NCI-H2227 (cell line): ENCODE data around the gene EFHC1.

Experiments used
- DNase-seq: peaks from one replicate; lab custom pipeline; 2025; ENCODE audit not compliant: unreplicated experiment; lab: John Stamatoyannopoulos, UW

EFHC1 gene

DNA sequence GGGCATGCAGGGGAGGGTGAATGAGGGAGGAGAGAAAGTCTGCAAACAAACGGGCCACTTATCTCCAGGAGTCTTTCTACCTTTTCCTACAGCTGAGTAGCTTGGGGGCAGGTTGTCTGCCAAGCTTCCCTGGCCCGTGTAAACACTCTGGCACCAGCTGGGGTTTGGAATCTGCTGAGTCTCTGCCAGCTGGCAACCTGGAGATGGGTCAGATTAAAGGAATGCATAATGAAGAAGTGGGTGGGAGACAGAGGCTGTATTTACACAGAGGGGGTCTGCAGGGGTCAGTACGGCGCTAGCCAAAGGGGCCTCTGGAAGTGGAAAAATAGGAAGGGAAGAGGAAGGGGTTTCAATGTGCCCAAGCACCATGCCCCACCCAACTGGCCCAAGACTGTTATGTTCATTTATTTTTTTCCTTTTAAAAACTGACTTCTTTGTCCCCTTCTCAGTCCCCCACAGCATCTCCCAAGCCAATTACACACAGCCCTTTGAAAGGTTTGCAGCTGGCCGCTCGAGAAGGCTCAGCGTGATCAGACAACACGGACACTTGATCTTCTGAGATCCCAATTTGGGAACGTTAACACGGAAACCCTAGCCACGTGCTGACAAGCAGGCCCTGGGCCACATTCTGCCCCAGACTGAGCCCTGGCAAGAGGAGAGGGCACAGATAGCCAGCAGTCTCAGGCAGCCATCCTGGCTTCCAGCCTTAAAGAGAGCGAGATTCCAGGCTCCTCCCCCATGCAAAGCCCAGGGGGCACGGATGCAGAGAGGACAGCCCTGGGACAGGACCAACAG is 131.5 kb downstream of the EFHC1 start:
- peak; percentile 27 for DNase-seq

DNA sequence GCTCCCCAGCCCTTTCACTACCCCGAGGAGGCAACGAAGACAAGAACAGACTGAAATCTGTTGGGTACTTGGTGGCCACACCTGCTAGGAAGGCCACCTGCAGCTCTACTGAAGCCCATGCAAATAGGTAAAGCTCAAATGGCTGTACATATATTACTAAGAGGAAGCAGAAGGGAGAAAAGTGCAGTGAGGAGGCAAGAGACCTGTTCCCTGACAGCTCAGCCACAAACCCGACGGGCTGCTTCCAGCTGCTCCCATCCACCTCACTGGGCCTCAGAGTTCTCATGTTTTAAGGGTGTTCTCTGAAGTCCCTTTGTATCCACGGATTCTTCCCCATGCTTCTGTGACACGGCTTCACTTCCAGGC is 132.1 kb downstream of the EFHC1 start:
- no peak for DNase-seq

GRCh38 chr6:52553158-52553557 is 133.0 kb downstream of the EFHC1 start:
- no peak for DNase-seq

GRCh38 chr6:52553719-52554118 is 133.6 kb downstream of the EFHC1 start:
- DNase-seq, result no peak

- no peak for DNase-seq
Measured at GRCh38 chr6:52554684-52555280, 134.6 kb downstream of the EFHC1 start.

- DNase-seq, result no peak
Measured at GRCh38 chr6:52555518-52556233, 135.5 kb downstream of the EFHC1 start.

DNA sequence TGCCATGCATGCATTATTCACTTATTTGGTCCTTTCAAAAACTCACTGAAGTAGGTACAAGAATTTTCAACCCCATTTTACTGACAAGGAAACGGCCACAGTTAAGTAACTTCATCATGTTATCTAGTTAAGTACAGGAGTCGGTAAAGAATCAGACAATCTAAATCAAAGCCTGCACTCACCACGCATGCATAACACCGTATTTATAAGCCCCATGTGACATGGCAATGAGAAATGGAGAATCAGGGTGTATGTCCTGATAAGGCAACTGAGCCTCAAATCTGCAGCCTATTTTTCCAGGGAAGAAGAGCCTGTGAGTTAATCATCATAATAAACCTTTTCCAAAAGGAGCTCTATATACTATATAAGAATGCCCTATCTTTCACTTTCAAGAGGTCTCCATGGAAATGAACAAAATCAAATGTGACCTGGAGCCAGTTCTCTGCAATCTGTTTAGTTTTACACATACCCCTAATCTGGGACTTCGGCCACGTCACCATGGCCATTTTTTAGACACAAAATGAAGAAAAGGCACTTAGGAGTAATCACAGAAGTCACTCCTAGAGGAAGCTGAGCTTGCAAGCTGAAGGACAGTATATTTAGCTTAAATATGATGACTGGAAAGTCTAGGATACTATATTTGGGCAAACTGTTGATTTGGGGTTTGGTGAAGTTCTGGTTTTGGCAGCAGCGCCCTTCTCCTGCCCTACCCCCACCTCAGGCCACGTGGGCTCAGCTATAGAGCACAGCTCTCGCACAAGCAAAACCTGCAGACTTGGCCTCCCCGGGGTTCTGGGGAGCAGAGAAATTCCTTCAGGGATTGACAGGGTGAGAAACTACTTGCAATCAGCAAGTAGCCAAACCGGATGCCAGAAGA is 137.5 kb downstream of the EFHC1 start:
- DNase-seq, result no peak

DNA sequence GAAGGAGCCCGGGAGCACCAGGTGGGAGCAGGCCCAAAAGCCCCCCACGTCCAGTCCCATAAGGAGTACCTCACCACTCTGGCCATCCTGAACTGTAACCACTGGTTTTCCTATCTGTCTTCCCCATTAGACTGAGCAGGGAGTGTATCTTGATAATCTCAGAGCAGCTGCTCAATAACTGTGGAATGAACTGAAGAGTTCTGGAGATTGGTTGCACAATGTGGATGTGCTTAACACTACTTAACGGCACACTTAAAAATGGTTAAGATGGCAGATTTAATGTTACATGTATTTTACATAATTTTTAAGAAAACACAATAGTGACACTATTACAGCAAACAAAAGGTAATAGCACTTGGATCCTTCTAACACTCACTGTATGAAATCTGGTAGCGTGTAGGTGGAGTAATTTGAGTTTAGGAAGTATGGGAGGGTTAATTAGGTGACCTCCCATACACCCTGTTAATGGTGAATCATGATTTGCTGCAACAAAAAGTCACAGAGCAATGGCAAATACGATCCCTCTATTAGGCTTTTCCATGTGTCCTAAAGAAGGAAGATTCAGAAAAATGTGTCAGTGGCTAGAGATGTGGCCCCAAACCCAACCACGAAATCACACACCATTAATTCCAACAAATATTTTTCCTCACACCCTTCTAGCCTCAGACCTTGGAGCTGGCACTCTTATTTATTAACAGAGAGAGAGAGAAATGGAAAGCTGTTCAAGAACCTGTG is 138.3 kb downstream of the EFHC1 start:
- DNase-seq, result no peak

GRCh38 chr6:52560462-52560861 is 140.3 kb downstream of the EFHC1 start:
- DNase-seq, result no peak

DNA sequence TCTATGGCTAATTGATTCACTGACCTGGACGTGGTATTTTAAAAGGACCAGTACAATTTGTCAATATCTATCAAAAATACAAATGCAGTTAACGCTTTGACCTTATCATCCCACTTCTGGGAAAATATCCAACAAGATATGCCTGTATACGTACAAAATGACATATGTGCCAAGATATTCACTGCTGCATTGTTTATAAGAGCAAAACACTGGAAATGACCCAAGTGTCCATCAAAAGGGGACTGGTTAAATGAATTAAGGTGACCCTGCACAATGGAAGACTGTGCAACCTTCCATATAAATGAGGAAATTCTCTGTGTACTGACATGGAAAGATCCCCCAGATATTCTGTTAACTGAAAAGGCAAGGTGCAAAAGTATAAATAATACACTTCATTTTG is 142.8 kb downstream of the EFHC1 start:
- no peak for DNase-seq

- no peak for DNase-seq
Measured at GRCh38 chr6:52564856-52565255, 144.7 kb downstream of the EFHC1 start.

GRCh38 chr6:52566201-52566600 is 146.1 kb downstream of the EFHC1 start:
- DNase-seq, result no peak

- no peak for DNase-seq
Measured at GRCh38 chr6:52566853-52567279, 146.7 kb downstream of the EFHC1 start.

DNA sequence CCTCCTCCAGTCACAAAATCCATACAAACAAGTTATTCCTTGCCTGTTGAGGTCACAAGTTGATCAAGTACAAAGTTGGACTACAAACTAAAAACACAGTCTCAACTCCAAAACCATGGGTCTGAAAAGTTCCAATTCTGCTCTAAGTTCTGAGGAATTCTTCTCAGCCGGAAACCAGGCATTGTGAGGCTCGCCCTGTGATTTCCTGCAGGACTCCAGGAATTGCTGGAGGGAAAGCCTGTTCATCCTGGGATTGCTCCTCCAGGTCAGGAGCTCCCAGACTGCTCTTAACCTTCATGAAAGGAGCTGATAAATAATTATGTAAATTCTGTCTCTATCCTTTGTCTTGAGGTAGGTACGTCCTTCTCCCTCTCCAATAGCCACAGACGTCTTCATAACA is 148.2 kb downstream of the EFHC1 start:
- DNase-seq, result no peak

- DNase-seq, result no peak
Measured at GRCh38 chr6:52570291-52570700, 150.2 kb downstream of the EFHC1 start.

GRCh38 chr6:52571099-52571755 is 151.1 kb downstream of the EFHC1 start:
- no peak for DNase-seq

- DNase-seq, result no peak
Measured at GRCh38 chr6:52572536-52572935, 152.4 kb downstream of the EFHC1 start.

DNA sequence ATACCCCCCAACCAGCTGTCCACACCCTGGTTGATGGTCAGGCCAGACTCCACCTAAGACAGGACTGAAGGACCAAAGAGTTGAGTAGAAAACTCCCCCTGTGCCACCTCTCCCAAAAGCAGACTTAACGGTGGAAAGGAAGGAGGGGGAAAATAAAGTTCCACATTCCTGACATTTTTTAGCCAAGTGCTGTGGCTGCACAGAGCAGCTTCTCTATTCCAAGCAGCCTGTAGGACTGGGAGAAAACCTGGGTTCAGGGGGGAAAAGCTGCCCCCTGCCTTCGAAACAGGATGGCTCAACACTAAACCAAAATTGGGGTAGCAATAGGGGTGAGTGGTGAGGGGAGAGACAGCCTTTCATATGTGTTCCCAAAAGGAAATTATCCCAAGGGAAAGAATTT is 153.2 kb downstream of the EFHC1 start:
- no peak for DNase-seq
